KOPT-K1 (cell line): Measurements from ENCODE around the gene IFIT2.

Experiments used
- H3K27ac ChIP-seq: fragments of 200-600 bp; sonication (generic); 2 replicates; pipeline ENCODE4 v1.5.1; 2016; ENCODE audit warnings: antibody characterized with exemption, mild to moderate bottlenecking, low read depth, low read length; ENCODE audit not compliant: poor library complexity, severe bottlenecking
- H3K36me3 ChIP-seq: fragments of 200-600 bp; sonication (generic); 2 replicates; pipeline ENCODE4 v1.5.1; 2017; ENCODE audit warnings: antibody characterized with exemption, mild to moderate bottlenecking, low read length, moderate library complexity; ENCODE audit not compliant: insufficient read depth
- H3K9me3 ChIP-seq: fragments of 200-600 bp; sonication (generic); 2 replicates; pipeline ENCODE4 v1.5.1; 2017; ENCODE audit warnings: antibody characterized with exemption, low read length, mild to moderate bottlenecking; ENCODE audit not compliant: insufficient read depth, poor library complexity, severe bottlenecking

IFIT2 gene

GRCh38 chr10:89351412-89351779 is 49.5 kb downstream of the IFIT2 start:
- Histone ChIP-seq H3K36me3 (no peaks in the 10 kb centered on the region), H3K27ac (no peak overlapping the region), H3K9me3 (no peaks in the 10 kb centered on the region)

GRCh38 chr10:89351780-89352597 is 50.1 kb downstream of the IFIT2 start:
- Histone ChIP-seq H3K27ac (no peak overlapping the region), H3K36me3 (no peaks in the 10 kb centered on the region), H3K9me3 (no peaks in the 10 kb centered on the region)

GRCh38 chr10:89352802-89353201 is 51.0 kb downstream of the IFIT2 start:
- Histone ChIP-seq H3K36me3 (no peaks in the 10 kb centered on the region), H3K27ac (no peak overlapping the region), H3K9me3 (no peaks in the 10 kb centered on the region)

GRCh38 chr10:89355394-89355931 is 53.6 kb downstream of the IFIT2 start:
- Histone ChIP-seq H3K9me3 (no peaks in the 10 kb centered on the region), H3K36me3 (no peaks in the 10 kb centered on the region), H3K27ac (no peak overlapping the region)

- Histone ChIP-seq H3K27ac (no peak overlapping the region), H3K9me3 (no peaks in the 10 kb centered on the region), H3K36me3 (no peaks in the 10 kb centered on the region)
Observed at GRCh38 chr10:89357096-89357495, 55.2 kb downstream of the IFIT2 start.

GRCh38 chr10:89357975-89358374 is 56.1 kb downstream of the IFIT2 start:
- no peaks in the 10 kb centered on the region for H3K36me3 ChIP-seq
- H3K9me3 ChIP-seq, result no peaks in the 10 kb centered on the region
- no peak overlapping the region for H3K27ac ChIP-seq
